PC-9 (cell line): Measurements from ENCODE around the gene TBC1D22A.

Source experiments
- EZH2 ChIP-seq: fragments of 200-600 bp; sonication (generic); IDR thresholded peaks from 2 replicates; pipeline ENCODE4 v1.8.0; 2017; ENCODE audit warnings: antibody characterized with exemption, low read depth
- TF ChIP-seq, protein P1 (sequence below): fragments of 200-600 bp; sonication (generic); conservative IDR thresholded peaks from 2 replicates; pipeline ENCODE4 v1.6.1; 2017; ENCODE audit warnings: mixed run types, antibody characterized with exemption, mild to moderate bottlenecking, moderate library complexity

- TF ChIP-seq, protein P1, sequence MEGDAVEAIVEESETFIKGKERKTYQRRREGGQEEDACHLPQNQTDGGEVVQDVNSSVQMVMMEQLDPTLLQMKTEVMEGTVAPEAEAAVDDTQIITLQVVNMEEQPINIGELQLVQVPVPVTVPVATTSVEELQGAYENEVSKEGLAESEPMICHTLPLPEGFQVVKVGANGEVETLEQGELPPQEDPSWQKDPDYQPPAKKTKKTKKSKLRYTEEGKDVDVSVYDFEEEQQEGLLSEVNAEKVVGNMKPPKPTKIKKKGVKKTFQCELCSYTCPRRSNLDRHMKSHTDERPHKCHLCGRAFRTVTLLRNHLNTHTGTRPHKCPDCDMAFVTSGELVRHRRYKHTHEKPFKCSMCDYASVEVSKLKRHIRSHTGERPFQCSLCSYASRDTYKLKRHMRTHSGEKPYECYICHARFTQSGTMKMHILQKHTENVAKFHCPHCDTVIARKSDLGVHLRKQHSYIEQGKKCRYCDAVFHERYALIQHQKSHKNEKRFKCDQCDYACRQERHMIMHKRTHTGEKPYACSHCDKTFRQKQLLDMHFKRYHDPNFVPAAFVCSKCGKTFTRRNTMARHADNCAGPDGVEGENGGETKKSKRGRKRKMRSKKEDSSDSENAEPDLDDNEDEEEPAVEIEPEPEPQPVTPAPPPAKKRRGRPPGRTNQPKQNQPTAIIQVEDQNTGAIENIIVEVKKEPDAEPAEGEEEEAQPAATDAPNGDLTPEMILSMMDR = no peak
- no peak for TF ChIP-seq EZH2
Observed at GRCh38 chr22:47131632-47132427, 369.4 kb downstream of the TBC1D22A start.
